SU-DHL-6 (cell line): Measurements from ENCODE around the gene C1QB.
"Not testable (repeated sequence)": the region's sequence is repeated elsewhere in the genome, so short reads cannot be mapped to it uniquely, and the experiment has no call there.

ENCODE experiments used
- H2AFZ ChIP-seq: fragments of 200-600 bp; sonication (generic); 2 replicates; pipeline ENCODE4 v1.6.1; 2014; ENCODE audit warnings: low read depth, mild to moderate bottlenecking, moderate library complexity, mixed read lengths, antibody characterized with exemption, low read length; ENCODE audit not compliant: severe bottlenecking
- H3F3A ChIP-seq: fragments of 200-600 bp; shearing (Covaris generic); 2 replicates; pipeline ENCODE4 v1.6.0; 2016; ENCODE audit warnings: antibody characterized with exemption, mild to moderate bottlenecking; ENCODE audit not compliant: insufficient read depth
- H3K27ac ChIP-seq: fragments of 200-600 bp; sonication (generic); 2 replicates; pipeline ENCODE4 v1.5.1; 2016; ENCODE audit warnings: low read depth, mild to moderate bottlenecking, low read length, moderate library complexity, mixed read lengths
- H3K27me3 ChIP-seq: fragments of 200-600 bp; sonication (generic), shearing (Covaris generic); 2 replicates; pipeline ENCODE4 v1.6.0; 2014; ENCODE audit warnings: mild to moderate bottlenecking, low read length
- H3K36me3 ChIP-seq: fragments of 200-600 bp; sonication (generic); 2 replicates; pipeline ENCODE4 v1.6.1; 2014; ENCODE audit warnings: mild to moderate bottlenecking, low read length, mixed read lengths
- H3K4me2 ChIP-seq: fragments of 300-600, 200-600 bp; shearing (Covaris generic), sonication (generic); 2 replicates; pipeline ENCODE4 v1.6.0; 2014; ENCODE audit warnings: low read length, low read depth, mild to moderate bottlenecking; ENCODE audit not compliant: poor library complexity, severe bottlenecking
- H3K4me3 ChIP-seq: fragments of 200-600 bp; sonication (generic); 2 replicates; pipeline ENCODE4 v1.5.1; 2014; ENCODE audit warnings: antibody characterized with exemption, low read length, mild to moderate bottlenecking, mixed read lengths; ENCODE audit not compliant: insufficient read depth, poor library complexity, severe bottlenecking
- H3K79me2 ChIP-seq: fragments of 200-600 bp; sonication (generic); 2 replicates; pipeline ENCODE4 v1.6.1; 2014; ENCODE audit warnings: mild to moderate bottlenecking, low read length, moderate library complexity; ENCODE audit not compliant: insufficient read depth
- H3K9ac ChIP-seq: fragments of 200-600 bp; sonication (generic); 2 replicates; pipeline ENCODE4 v1.7.0; 2014; ENCODE audit warnings: mild to moderate bottlenecking, low read length
- H3K9me2 ChIP-seq: fragments of 200-600 bp; sonication (generic); replicated peaks from 2 replicates; pipeline ENCODE4 v1.6.1; 2014; ENCODE audit warnings: low read length; ENCODE audit not compliant: insufficient read depth
- H3K9me3 ChIP-seq: fragments of 200-600 bp; sonication (generic); 2 replicates; pipeline ENCODE4 v1.6.1; 2014; ENCODE audit warnings: low read length, mixed read lengths; ENCODE audit not compliant: insufficient read depth
- H4K20me1 ChIP-seq: fragments of 200-600 bp; sonication (generic); 2 replicates; pipeline ENCODE4 v1.6.1; 2014; ENCODE audit warnings: low read depth, mild to moderate bottlenecking, antibody characterized with exemption, low read length, moderate library complexity, mixed read lengths
- CTCF ChIP-seq: fragments of 200-600 bp; sonication (generic); IDR thresholded peaks from one replicate; pipeline ENCODE4 v1.5.1; 2017; ENCODE audit warnings: antibody characterized with exemption, mild to moderate bottlenecking, low read length, moderate library complexity; ENCODE audit not compliant: insufficient read depth, poor library complexity, severe bottlenecking
- EZH2phosphoT487 ChIP-seq: fragments of 200-600 bp; sonication (generic), shearing (Covaris generic); conservative IDR thresholded peaks from 2 replicates; pipeline ENCODE4 v1.6.1; 2018; ENCODE audit warnings: mild to moderate bottlenecking, antibody characterized with exemption, low read length, moderate library complexity, mixed read lengths

The C1QB gene

GRCh38 chr1:22665752-22666151, 12.7 kb downstream of the C1QB start:
- no peaks in the 10 kb centered on the region for H3K9me3 ChIP-seq
- H4K20me1 ChIP-seq = no peaks in the 10 kb centered on the region
- TF ChIP-seq EZH2phosphoT487 (no peak), CTCF (no peak)
- no peaks in the 10 kb centered on the region for H3F3A ChIP-seq
- H3K4me3 ChIP-seq = no peak overlapping the region
- H3K27ac ChIP-seq = no peak overlapping the region
- H3K36me3 ChIP-seq = no peaks in the 10 kb centered on the region
- H3K27me3 ChIP-seq = no peaks in the 10 kb centered on the region
- no peak overlapping the region for H3K9ac ChIP-seq
- H2AFZ ChIP-seq = no peak overlapping the region
- no peak overlapping the region for H3K4me2 ChIP-seq
- no peaks in the 10 kb centered on the region for H3K9me2 ChIP-seq
- no peaks in the 10 kb centered on the region for H3K79me2 ChIP-seq

GRCh38 chr1:22666412-22666811, 13.4 kb downstream of the C1QB start:
- no peak for TF ChIP-seq EZH2phosphoT487
- TF ChIP-seq CTCF = no peak
- no peaks in the 10 kb centered on the region for H3K9me2 ChIP-seq
- H3K79me2 ChIP-seq = no peaks in the 10 kb centered on the region
- H3K4me3 ChIP-seq = no peak overlapping the region
- no peak overlapping the region for H3K27ac ChIP-seq
- H3K4me2 ChIP-seq = no peak overlapping the region
- no peak overlapping the region for H3K9ac ChIP-seq
- H3K9me3 ChIP-seq = no peaks in the 10 kb centered on the region
- H2AFZ ChIP-seq = no peak overlapping the region
- no peaks in the 10 kb centered on the region for H3K27me3 ChIP-seq
- H4K20me1 ChIP-seq = no peaks in the 10 kb centered on the region
- H3F3A ChIP-seq = no peaks in the 10 kb centered on the region
- no peaks in the 10 kb centered on the region for H3K36me3 ChIP-seq

- H3K36me3 ChIP-seq, H2AFZ ChIP-seq, H3K79me2 ChIP-seq, H3K4me3 ChIP-seq, H3K27me3 ChIP-seq, H3F3A ChIP-seq, H3K4me2 ChIP-seq, H3K27ac ChIP-seq, H3K9me3 ChIP-seq, H3K9ac ChIP-seq, H3K9me2 ChIP-seq, H4K20me1 ChIP-seq: not testable (repeated sequence)
These were observed 15.8 kb downstream of the C1QB start for GRCh38 chr1:22668840-22669239.

- no peak overlapping the region for H3K27ac ChIP-seq
- H4K20me1 ChIP-seq = no peaks in the 10 kb centered on the region
- no peak overlapping the region for H2AFZ ChIP-seq
- no peaks in the 10 kb centered on the region for H3K9me3 ChIP-seq
- no peaks in the 10 kb centered on the region for H3K36me3 ChIP-seq
- H3K9me2 ChIP-seq = no peaks in the 10 kb centered on the region
- H3F3A ChIP-seq = no peaks in the 10 kb centered on the region
- no peaks in the 10 kb centered on the region for H3K27me3 ChIP-seq
- H3K9ac ChIP-seq = no peak overlapping the region
- H3K79me2 ChIP-seq = no peaks in the 10 kb centered on the region
- TF ChIP-seq EZH2phosphoT487 (no peak), CTCF (no peak)
- H3K4me2 ChIP-seq = no peak overlapping the region
- no peak overlapping the region for H3K4me3 ChIP-seq
These were observed 17.4 kb downstream of the C1QB start for GRCh38 chr1:22670352-22670975.
